IPS-20b (cell line): Measurements from ENCODE around the gene CHD9.
"Not testable (repeated sequence)": the region's sequence is repeated elsewhere in the genome, so short reads cannot be mapped to it uniquely, and the experiment has no call there.

Source experiments
- H3K27ac ChIP-seq: one replicate; pipeline ENCODE4 v1.5.1; 2013; ENCODE audit warnings: low read length
- H3K27me3 ChIP-seq: 2 replicates; pipeline ENCODE4 v1.6.1; 2013; ENCODE audit warnings: mild to moderate bottlenecking, low read length, inconsistent platforms; ENCODE audit not compliant: insufficient read depth
- H3K36me3 ChIP-seq: 2 replicates; pipeline ENCODE4 v1.6.1; 2013; ENCODE audit warnings: low read depth, mild to moderate bottlenecking, inconsistent platforms, low read length, moderate library complexity; ENCODE audit not compliant: insufficient read depth
- H3K4me1 ChIP-seq: 2 replicates; pipeline ENCODE4 v1.6.1; 2013; ENCODE audit warnings: mild to moderate bottlenecking, control low read depth, inconsistent platforms, low read length, moderate library complexity; ENCODE audit not compliant: insufficient read depth
- H3K4me3 ChIP-seq: 2 replicates; pipeline ENCODE4 v1.5.1; 2013; ENCODE audit warnings: mild to moderate bottlenecking, low read length, inconsistent platforms
- H3K9ac ChIP-seq: 2 replicates; pipeline ENCODE4 v1.6.1; 2013; ENCODE audit warnings: low read depth, mild to moderate bottlenecking, inconsistent platforms, low read length, moderate library complexity
- H3K9me3 ChIP-seq: 2 replicates; pipeline ENCODE4 v1.6.1; 2013; ENCODE audit warnings: mild to moderate bottlenecking, low read depth, low read length, inconsistent platforms; ENCODE audit not compliant: insufficient read depth

CHD9 gene

GRCh38 chr16:53320992-53321391, 266.2 kb downstream of the CHD9 start:
- no peaks in the 10 kb centered on the region for H3K27me3 ChIP-seq
- no peaks in the 10 kb centered on the region for H3K9me3 ChIP-seq
- H3K9ac ChIP-seq: no peak overlapping the region
- no peak overlapping the region for H3K27ac ChIP-seq
- H3K4me3 ChIP-seq: no peak overlapping the region
- H3K4me1 ChIP-seq: no peaks in the 10 kb centered on the region
- H3K36me3 ChIP-seq: peaks cover 98% of the 10 kb centered on the region

- Histone ChIP-seq H3K4me1 (no peaks in the 10 kb centered on the region), H3K27me3 (no peaks in the 10 kb centered on the region), H3K4me3 (no peak overlapping the region), H3K27ac (no peak overlapping the region), H3K36me3 (peaks cover 74% of the 10 kb centered on the region), H3K9ac (no peak overlapping the region), H3K9me3 (no peaks in the 10 kb centered on the region)
Measured at GRCh38 chr16:53323924-53324323, 269.1 kb downstream of the CHD9 start.

GRCh38 chr16:53330991-53331390, 276.2 kb downstream of the CHD9 start:
- H3K27ac ChIP-seq, H3K4me1 ChIP-seq, H3K9ac ChIP-seq, H3K36me3 ChIP-seq, H3K27me3 ChIP-seq, H3K9me3 ChIP-seq, H3K4me3 ChIP-seq: not testable (repeated sequence)

GRCh38 chr16:53334581-53334980, 279.8 kb downstream of the CHD9 start:
- Histone ChIP-seq H3K27ac (no peak overlapping the region), H3K4me3 (no peak overlapping the region), H3K9me3 (no peaks in the 10 kb centered on the region), H3K4me1 (no peaks in the 10 kb centered on the region), H3K36me3 (no peaks in the 10 kb centered on the region), H3K27me3 (no peaks in the 10 kb centered on the region), H3K9ac (no peak overlapping the region)

- no peaks in the 10 kb centered on the region for H3K36me3 ChIP-seq
Measured at GRCh38 chr16:53337294-53337693, 282.5 kb downstream of the CHD9 start.

GRCh38 chr16:53341792-53342191, 287.0 kb downstream of the CHD9 start:
- Histone ChIP-seq H3K4me3 (no peak overlapping the region), H3K4me1 (no peaks in the 10 kb centered on the region), H3K9ac (no peak overlapping the region), H3K36me3 (no peaks in the 10 kb centered on the region), H3K27ac (no peak overlapping the region), H3K27me3 (no peaks in the 10 kb centered on the region), H3K9me3 (no peaks in the 10 kb centered on the region)

More at GRCh38 chr16:53337294-53337693, 282.5 kb downstream of the CHD9 start:
- H3K27ac ChIP-seq: no peak overlapping the region
- H3K4me3 ChIP-seq: no peak overlapping the region
- H3K27me3 ChIP-seq: no peaks in the 10 kb centered on the region
- H3K9me3 ChIP-seq: no peaks in the 10 kb centered on the region
- no peaks in the 10 kb centered on the region for H3K4me1 ChIP-seq
- H3K9ac ChIP-seq: no peak overlapping the region

GRCh38 chr16:53355064-53355463, 300.3 kb downstream of the CHD9 start:
- no peak overlapping the region for H3K4me3 ChIP-seq
- H3K9me3 ChIP-seq: peaks cover 7% of the 10 kb centered on the region
- no peak overlapping the region for H3K9ac ChIP-seq
- H3K4me1 ChIP-seq: no peaks in the 10 kb centered on the region
- no peaks in the 10 kb centered on the region for H3K27me3 ChIP-seq
- H3K27ac ChIP-seq: no peak overlapping the region
- H3K36me3 ChIP-seq: no peaks in the 10 kb centered on the region

- H3K4me1 ChIP-seq: no peaks in the 10 kb centered on the region
- no peak overlapping the region for H3K4me3 ChIP-seq
- no peak overlapping the region for H3K27ac ChIP-seq
- no peaks in the 10 kb centered on the region for H3K9me3 ChIP-seq
- H3K27me3 ChIP-seq: no peaks in the 10 kb centered on the region
- no peaks in the 10 kb centered on the region for H3K36me3 ChIP-seq
- no peak overlapping the region for H3K9ac ChIP-seq
Measured at GRCh38 chr16:53356478-53357207, 301.9 kb downstream of the CHD9 start.

GRCh38 chr16:53357208-53357586, 302.4 kb downstream of the CHD9 start:
- Histone ChIP-seq H3K27me3 (no peaks in the 10 kb centered on the region), H3K4me3 (no peak overlapping the region), H3K4me1 (no peaks in the 10 kb centered on the region), H3K9me3 (no peaks in the 10 kb centered on the region), H3K36me3 (no peaks in the 10 kb centered on the region), H3K27ac (no peak overlapping the region), H3K9ac (no peak overlapping the region)

GRCh38 chr16:53357955-53358354, 303.2 kb downstream of the CHD9 start:
- Histone ChIP-seq H3K36me3 (no peaks in the 10 kb centered on the region), H3K27ac (no peak overlapping the region), H3K27me3 (no peaks in the 10 kb centered on the region), H3K9ac (no peak overlapping the region), H3K9me3 (no peaks in the 10 kb centered on the region), H3K4me3 (no peak overlapping the region), H3K4me1 (no peaks in the 10 kb centered on the region)

GRCh38 chr16:53358884-53359283, 304.1 kb downstream of the CHD9 start:
- Histone ChIP-seq H3K9ac (no peak overlapping the region), H3K4me3 (no peak overlapping the region), H3K27ac (no peak overlapping the region), H3K27me3 (no peaks in the 10 kb centered on the region), H3K9me3 (no peaks in the 10 kb centered on the region), H3K36me3 (no peaks in the 10 kb centered on the region), H3K4me1 (no peaks in the 10 kb centered on the region)

GRCh38 chr16:53369921-53370320, 315.1 kb downstream of the CHD9 start:
- H3K4me3 ChIP-seq: no peak overlapping the region
- no peaks in the 10 kb centered on the region for H3K36me3 ChIP-seq

More at GRCh38 chr16:53369921-53370320, 315.1 kb downstream of the CHD9 start:
- no peaks in the 10 kb centered on the region for H3K4me1 ChIP-seq
- H3K27me3 ChIP-seq: no peaks in the 10 kb centered on the region
- H3K9me3 ChIP-seq: no peaks in the 10 kb centered on the region
- no peak overlapping the region for H3K9ac ChIP-seq
- no peak overlapping the region for H3K27ac ChIP-seq
